ENCODE results near the gene SP2. TPM values are rescaled to one million over a fixed set of nuclear protein-coding genes. Genes with fewer than 3 reads are reported as not detected.

Gene SP2
- polyA plus RNA-seq, 3 donors = 3.1 to 26.7 (median 6.8) TPM

- DNase-seq = no peak
- Histone ChIP-seq H3K4me1 (ENCODE audit: control insufficient read depth in 1 of 2, insufficient read depth in 2 of 2, low read length in 2 of 2) (no peaks in the 10 kb centered on the region), H2AFZ (ENCODE audit: insufficient read depth, low read depth, low read length, poor library complexity, severe bottlenecking) (no peak overlapping the region), H3K4me3 (replicated peaks in 1 of 3; ENCODE audit: low read depth in 2 of 3, low read length in 3 of 3) (no peak overlapping the region), H3K36me3 (replicated peaks in 1 of 2; ENCODE audit: control insufficient read depth in 1 of 2, insufficient read depth in 2 of 2, low read length in 2 of 2) (no peaks in the 10 kb centered on the region), H3K4me2 (replicated peaks; ENCODE audit: extremely low read depth, low read length, poor library complexity, severe bottlenecking) (no peak overlapping the region), H3K9me3 (replicated peaks in 1 of 2; ENCODE audit: control insufficient read depth in 1 of 2, insufficient read depth in 1 of 2, low read length in 2 of 2) (no peaks in the 10 kb centered on the region), H4K20me1 (ENCODE audit: insufficient read depth, low read length) (no peaks in the 10 kb centered on the region), H3K27ac (ENCODE audit: low read depth in 1 of 2, low read length in 2 of 2) (no peak overlapping the region), H3K27me3 (ENCODE audit: control insufficient read depth in 2 of 2, insufficient read depth in 2 of 2, low read length in 2 of 2) (no peaks in the 10 kb centered on the region), H3K79me2 (ENCODE audit: insufficient read depth, low read length) (no peaks in the 10 kb centered on the region), H3K9ac (ENCODE audit: insufficient read depth, low read length, poor library complexity, severe bottlenecking) (no peak overlapping the region)
- H3K4me3 Mint-ChIP-seq = no peak overlapping the region
- no peaks in the 10 kb centered on the region for H3K36me3 Mint-ChIP-seq
- intact Hi-C loops (cut with micrococcal nuclease) = no loop called here
- no peaks in the 10 kb centered on the region for H3K4me1 Mint-ChIP-seq
- H3K27ac Mint-ChIP-seq = no peak overlapping the region
- no peaks in the 10 kb centered on the region for H3K9me3 Mint-ChIP-seq
- no peak for TF ChIP-seq CTCF (IDR thresholded peaks at IDR 0.05)
- WGBS (ENCODE audit: insufficient coverage) = 90% methylated on average over 4 of the region's 8 CpGs
- peaks cover 3 to 5% (median 5%) of the 10 kb centered on the region in 3 donors for H3K27me3 Mint-ChIP-seq (ENCODE audit: low read depth in 3 of 3)
Observed at GRCh38 chr17:47959825-47960655, 64.0 kb downstream of the SP2 start.

DNA sequence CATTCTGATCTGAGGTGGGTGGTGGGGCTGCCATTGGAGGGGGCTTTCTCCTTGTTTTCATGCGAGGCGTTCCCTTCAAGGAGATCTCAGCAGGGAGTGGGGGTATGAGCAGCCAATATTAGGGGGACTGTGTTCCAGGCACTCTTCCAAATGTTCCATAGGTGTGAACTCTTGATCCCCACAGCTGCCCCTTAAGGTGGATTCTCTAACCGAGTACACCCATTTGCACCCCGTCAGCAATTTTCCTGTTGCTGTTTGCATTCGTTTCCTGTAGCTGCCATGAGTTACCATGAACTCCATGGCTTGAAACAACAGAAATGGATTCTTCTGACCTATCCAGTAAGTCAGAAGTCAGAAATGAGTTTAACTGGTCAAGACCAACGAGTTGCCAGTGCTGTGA lies 65.4 kb downstream of the SP2 start:
- no peaks in the 10 kb centered on the region for H3K9me3 ChIP-seq (replicated peaks in 1 of 2; ENCODE audit: control insufficient read depth in 1 of 2, insufficient read depth in 1 of 2, low read length in 2 of 2)
- no peak overlapping the region for H2AFZ ChIP-seq (ENCODE audit: insufficient read depth, low read depth, low read length, poor library complexity, severe bottlenecking)
- 86% methylated on average over 3 of the region's 6 CpGs for WGBS (ENCODE audit: insufficient coverage)
- H3K27me3 Mint-ChIP-seq (ENCODE audit: low read depth in 3 of 3) = peaks cover 3 to 6% (median 5%) of the 10 kb centered on the region in 3 donors
- no peak overlapping the region for H3K4me2 ChIP-seq (replicated peaks; ENCODE audit: extremely low read depth, low read length, poor library complexity, severe bottlenecking)
- H3K79me2 ChIP-seq (ENCODE audit: insufficient read depth, low read length) = no peaks in the 10 kb centered on the region
- no peak for TF ChIP-seq CTCF (IDR thresholded peaks at IDR 0.05)
- H3K27ac Mint-ChIP-seq = no peak overlapping the region
- H3K27ac ChIP-seq (ENCODE audit: low read depth in 1 of 2, low read length in 2 of 2) = no peak overlapping the region
- H3K4me1 ChIP-seq (ENCODE audit: control insufficient read depth in 1 of 2, insufficient read depth in 2 of 2, low read length in 2 of 2) = no peaks in the 10 kb centered on the region
- H3K36me3 ChIP-seq (replicated peaks in 1 of 2; ENCODE audit: control insufficient read depth in 1 of 2, insufficient read depth in 2 of 2, low read length in 2 of 2) = no peaks in the 10 kb centered on the region
- H3K9me3 Mint-ChIP-seq = no peaks in the 10 kb centered on the region
- no peaks in the 10 kb centered on the region for H3K27me3 ChIP-seq (ENCODE audit: control insufficient read depth in 2 of 2, insufficient read depth in 2 of 2, low read length in 2 of 2)
- no peaks in the 10 kb centered on the region for H3K4me1 Mint-ChIP-seq
- no peak overlapping the region for H3K9ac ChIP-seq (ENCODE audit: insufficient read depth, low read length, poor library complexity, severe bottlenecking)
- no peak overlapping the region for H3K4me3 Mint-ChIP-seq
- no peak overlapping the region for H3K4me3 ChIP-seq (replicated peaks in 1 of 3; ENCODE audit: low read depth in 2 of 3, low read length in 3 of 3)
- no peaks in the 10 kb centered on the region for H4K20me1 ChIP-seq (ENCODE audit: insufficient read depth, low read length)
- intact Hi-C loops (cut with micrococcal nuclease) = no loop called here
- H3K36me3 Mint-ChIP-seq = no peaks in the 10 kb centered on the region
- DNase-seq = no peak
